ENCODE data around the gene OBSCN.

OBSCN gene, protein sequence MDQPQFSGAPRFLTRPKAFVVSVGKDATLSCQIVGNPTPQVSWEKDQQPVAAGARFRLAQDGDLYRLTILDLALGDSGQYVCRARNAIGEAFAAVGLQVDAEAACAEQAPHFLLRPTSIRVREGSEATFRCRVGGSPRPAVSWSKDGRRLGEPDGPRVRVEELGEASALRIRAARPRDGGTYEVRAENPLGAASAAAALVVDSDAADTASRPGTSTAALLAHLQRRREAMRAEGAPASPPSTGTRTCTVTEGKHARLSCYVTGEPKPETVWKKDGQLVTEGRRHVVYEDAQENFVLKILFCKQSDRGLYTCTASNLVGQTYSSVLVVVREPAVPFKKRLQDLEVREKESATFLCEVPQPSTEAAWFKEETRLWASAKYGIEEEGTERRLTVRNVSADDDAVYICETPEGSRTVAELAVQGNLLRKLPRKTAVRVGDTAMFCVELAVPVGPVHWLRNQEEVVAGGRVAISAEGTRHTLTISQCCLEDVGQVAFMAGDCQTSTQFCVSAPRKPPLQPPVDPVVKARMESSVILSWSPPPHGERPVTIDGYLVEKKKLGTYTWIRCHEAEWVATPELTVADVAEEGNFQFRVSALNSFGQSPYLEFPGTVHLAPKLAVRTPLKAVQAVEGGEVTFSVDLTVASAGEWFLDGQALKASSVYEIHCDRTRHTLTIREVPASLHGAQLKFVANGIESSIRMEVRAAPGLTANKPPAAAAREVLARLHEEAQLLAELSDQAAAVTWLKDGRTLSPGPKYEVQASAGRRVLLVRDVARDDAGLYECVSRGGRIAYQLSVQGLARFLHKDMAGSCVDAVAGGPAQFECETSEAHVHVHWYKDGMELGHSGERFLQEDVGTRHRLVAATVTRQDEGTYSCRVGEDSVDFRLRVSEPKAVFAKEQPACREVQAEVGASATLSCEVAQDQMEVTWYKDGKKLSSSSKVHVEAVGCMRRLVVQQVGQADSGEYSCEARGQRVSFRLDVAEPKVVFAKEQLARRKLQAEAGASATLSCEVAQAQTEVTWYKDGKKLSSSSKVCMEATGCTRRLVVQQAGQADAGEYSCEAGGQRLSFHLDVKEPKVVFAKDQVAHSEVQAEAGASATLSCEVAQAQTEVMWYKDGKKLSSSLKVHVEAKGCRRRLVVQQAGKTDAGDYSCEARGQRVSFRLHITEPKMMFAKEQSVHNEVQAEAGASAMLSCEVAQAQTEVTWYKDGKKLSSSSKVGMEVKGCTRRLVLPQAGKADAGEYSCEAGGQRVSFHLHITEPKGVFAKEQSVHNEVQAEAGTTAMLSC (N-terminal part only)

DNA sequence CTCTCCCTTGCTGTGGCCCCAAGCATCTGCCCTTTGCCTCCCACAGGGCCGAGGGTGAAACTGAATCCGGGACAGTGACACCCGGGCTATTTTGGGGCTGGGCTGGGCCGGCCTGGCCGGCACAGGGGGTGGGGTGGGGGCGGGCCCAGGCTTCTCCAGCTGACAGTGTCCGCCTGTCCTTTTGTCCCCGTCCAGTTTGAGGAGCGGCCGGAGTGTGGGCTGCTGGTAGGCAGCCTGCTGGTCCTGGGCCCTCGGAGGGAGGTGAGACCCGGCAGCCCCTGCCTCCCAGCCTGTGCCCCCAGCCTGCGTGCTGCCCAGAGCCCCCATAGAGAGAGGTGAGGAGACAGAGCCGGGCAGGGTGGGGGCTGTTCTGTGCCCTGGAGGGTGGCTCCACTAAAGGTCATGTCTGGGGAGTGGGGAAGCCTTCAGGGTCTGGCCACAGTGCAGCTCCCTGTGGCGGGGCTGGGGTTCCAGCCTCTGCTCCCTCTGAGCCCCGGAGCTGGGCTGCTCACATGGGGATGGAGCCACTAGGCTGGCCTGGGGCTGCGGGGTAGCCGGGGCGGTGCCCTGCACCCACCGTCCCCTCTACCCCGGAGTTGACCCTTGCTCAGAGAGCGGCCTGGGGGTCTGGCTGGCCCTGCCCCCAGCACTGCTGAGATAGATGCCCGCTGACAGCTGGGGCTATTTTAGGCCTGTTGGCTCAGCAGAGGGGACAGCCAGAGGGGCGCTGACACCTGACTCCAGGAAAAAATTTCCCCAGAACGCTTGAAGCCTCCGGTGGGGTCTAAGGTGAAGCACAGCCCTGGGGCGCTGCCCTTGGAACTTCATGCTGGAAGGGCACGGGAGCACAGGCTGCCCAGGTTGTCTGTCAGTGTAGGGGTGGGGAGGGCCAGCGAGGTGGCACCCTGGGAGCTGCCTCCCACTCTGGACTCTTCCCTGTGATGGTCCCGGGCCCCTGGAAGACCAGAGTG, at the start of gene OBSCN:
TSS of gene OBSCN (plus strand) at position 194 of the 971 bp plus-strand sequence. CDS start 3,740 bp downstream, outside the sequence.
- DNase-seq = no peak

DNA sequence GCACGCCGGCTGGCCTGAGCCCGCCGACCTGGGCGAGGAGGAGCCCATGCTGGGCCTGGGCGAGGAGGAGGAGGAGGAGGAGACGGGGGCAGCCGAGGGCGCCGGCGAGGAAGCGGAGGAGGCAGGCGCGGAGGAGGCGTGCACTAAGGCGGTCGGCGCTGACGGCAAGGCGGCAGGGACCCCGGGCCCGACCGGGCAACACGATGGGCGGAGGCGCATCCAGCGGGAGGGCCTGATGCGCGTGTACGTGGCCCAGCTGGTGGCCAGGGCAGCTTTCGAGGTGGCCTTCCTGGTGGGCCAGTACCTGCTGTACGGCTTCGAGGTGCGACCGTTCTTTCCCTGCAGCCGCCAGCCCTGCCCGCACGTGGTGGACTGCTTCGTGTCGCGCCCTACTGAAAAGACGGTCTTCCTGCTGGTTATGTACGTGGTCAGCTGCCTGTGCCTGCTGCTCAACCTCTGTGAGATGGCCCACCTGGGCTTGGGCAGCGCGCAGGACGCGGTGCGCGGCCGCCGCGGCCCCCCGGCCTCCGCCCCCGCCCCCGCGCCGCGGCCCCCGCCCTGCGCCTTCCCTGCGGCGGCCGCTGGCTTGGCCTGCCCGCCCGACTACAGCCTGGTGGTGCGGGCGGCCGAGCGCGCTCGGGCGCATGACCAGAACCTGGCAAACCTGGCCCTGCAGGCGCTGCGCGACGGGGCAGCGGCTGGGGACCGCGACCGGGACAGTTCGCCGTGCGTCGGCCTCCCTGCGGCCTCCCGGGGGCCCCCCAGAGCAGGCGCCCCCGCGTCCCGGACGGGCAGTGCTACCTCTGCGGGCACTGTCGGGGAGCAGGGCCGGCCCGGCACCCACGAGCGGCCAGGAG, 49.5 kb upstream of the OBSCN start:
- no peak for DNase-seq

DNA sequence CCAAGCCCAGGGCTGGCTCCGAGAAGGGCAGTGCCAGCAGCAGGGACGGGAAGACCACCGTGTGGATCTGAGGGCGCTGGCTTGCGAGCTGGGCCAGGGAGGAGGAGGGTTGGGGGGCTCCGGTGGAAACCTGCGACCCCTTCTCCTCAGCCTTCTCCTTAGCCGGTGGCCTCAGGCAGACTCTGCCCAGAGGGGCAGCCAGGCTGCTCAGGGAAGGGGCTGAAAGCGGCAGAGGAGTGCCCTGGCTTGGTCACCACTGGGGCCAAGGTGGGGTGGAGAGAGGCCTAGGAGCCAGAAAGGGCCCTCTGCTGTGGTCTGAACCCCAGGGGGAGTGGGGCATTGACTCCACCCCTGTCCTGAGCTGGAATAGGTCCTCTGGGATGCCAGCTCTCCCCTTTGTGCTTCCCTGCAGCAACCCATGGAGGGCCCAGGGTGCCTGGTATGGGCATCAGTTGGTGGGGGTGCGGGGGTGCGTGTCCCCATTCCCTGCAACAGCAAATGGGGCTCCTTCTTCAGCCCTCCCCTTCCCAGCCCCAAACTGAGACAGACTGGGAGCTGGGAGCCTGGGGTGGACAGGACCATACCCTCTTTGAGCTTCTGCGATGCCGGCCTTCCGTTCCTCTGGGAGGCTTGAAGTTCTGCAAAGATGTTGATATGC, 48.7 kb upstream of the OBSCN start:
- DNase-seq = no peak

DNA sequence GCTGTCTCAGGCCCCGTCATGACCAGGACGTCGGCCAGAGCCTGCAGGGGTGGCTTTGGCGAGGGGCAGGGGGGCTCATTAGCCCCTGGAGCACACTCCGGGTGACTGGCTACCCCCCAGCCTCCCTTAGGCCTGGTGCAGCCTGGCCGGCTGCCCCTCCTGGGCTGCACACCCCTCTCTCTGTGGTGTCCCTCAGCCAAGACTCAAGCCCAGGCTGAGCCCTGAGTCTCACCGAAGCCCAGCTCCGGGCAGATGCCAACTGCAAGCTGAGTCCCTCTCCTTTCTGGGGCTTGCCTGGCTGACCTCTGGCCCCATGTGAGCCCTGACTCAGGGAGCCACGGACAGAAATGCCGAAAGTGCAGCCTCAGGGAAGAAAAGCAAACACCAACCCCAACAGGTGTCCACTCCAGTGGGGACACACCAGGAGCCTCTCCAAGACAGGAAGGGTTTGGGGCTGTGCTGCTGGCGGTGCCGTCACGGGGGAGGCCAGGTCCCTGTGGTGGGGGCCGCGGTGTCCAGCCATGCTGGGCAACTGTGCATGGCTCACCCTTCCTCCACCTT, 47.6 kb upstream of the OBSCN start:
- DNase-seq = no peak

DNA sequence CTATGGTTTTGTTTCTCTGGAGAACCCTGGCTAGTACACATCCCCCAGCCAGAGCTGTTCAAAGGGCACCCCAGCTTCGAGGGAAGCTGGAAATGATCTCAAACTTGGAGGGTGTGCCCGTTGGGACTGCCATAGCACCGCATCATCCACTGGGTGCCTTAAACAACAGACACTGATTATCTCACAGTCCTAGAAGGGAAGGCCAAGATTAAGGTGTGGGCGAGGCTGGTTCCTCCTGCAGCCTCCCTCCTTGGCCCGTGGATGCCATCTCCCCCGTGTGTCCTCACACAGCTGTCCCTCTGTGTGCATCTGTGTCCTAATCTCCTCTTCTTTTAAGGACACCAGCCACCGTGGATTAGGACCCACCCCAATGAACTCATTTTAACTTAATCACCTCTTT, 46.5 kb upstream of the OBSCN start:
- DNase-seq = no peak

DNA sequence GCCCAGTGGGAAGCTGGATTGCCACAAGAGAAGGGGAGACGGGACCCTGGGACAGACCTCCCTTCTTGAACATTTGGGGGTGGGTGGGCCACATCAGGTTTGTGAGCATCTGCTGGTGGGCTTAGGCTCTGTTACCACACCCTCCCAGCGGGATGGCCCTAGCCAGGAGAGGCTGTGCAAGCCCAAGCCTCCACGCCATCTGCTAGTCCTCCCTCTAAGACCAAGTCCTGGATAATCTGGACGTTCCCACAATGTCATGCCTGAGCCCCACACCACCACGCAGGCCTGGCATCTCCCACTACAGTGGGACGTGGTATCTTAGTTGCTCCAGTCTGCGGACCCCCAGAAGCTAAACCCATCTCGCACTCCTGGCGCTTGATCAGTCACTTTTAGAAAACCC, 46.0 kb upstream of the OBSCN start:
- no peak for DNase-seq

DNA sequence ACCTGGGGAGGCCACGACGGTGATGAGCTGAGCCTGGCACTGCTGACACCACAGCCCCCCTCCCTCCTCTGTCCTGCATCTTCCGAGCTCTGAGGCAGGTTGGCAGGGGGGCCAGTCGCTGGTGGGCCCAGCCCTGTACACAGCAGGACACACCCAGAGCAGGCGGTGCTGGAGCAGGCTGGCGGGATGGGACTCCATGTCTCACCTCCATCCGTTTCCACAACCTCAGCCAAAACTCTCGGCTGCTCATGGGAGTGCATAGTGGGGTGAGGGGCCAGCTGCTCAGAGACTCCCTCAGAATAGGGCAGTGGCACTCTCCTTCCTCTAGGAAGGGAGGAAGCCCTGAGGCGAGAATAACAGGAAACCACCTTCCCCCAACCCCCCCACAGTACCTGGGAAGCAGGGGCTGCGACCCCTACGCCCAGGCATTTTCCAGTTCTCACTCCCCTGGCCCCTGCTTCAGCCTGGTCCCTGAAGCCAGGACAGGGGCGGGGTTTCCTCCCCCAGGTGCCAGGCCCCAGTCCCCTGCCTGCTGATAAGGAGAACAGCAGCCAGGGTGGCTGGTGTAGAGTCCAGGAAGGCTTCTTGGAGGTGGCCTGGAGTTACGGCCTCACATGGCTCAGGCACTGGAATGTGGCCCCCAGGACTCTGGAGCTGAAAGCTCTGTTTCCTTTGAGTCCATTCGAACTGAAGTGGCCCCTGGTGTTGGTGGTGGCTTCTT, 45.4 kb upstream of the OBSCN start:
- no peak for DNase-seq

DNA sequence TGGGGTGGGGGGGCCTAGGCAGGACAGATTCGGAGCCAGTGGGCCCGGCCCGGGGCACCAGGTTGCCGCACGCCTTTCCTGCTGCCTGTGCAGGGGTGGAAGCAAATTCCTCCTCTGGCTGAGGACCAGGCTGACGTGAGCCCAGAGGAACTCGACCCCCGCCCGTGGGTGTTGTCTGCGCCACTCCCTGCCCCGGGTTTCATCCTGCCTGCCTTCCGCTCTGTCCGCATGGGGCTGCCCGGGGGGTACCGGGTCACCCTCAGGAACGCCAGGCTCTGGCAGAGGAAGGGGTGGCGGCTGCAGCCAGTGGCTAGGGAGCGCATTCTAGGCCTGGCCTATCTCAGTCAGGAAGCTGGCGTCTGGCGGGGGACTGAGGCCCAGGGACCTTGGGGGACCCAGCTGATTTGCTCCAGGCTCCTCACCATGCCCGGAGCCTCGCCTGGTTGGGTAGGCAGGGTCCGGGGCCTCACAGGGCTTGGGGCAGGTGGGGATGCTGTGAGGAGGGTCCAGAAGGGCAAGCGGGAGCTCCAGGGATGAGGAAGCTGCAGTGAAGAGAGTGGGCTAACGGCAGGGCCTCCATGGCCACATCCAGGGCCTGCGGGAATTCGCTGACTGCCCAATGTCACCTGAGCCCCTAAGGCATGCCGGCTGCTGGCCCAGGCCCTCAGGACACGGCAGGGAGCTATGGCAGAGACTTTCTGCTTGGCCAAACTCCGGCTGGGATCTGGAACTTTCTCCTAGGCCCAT, 44.7 kb upstream of the OBSCN start:
- no peak for DNase-seq

DNA sequence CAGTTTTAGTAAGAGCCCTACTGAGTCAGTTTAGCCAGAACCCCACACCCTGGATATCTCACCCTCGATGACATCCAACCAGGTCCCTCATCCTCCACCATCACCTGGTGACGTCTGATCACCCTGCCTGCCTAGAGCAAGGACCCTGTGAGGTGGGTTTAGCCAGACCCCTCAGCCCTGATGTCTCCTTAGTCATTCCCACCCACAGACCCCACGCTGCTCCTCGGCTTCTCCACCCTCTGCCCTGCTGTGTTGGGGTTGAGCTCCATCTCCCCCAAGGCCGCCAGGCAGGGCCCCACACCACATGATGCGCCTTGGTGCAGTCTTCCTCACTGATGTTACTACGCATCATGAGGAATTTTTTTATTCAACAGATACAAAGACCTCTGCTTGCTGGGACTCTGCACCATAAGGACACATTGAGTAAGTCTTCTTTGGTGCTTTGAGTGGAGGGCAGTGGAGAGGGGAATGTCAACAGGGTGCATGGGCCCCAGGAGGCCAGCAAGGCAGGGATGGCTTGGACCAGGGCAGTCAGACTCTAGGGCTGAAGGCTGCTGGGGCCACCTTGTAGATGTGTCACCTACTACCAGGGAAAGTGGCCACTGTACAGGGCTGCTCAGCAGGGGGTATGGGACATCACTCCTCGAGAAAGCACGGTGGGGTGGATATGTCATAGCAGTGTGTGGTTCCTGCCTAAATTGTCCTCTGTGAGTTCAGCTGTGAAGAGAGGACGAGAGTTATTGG, 43.9 kb upstream of the OBSCN start:
- DNase-seq = no peak

DNA sequence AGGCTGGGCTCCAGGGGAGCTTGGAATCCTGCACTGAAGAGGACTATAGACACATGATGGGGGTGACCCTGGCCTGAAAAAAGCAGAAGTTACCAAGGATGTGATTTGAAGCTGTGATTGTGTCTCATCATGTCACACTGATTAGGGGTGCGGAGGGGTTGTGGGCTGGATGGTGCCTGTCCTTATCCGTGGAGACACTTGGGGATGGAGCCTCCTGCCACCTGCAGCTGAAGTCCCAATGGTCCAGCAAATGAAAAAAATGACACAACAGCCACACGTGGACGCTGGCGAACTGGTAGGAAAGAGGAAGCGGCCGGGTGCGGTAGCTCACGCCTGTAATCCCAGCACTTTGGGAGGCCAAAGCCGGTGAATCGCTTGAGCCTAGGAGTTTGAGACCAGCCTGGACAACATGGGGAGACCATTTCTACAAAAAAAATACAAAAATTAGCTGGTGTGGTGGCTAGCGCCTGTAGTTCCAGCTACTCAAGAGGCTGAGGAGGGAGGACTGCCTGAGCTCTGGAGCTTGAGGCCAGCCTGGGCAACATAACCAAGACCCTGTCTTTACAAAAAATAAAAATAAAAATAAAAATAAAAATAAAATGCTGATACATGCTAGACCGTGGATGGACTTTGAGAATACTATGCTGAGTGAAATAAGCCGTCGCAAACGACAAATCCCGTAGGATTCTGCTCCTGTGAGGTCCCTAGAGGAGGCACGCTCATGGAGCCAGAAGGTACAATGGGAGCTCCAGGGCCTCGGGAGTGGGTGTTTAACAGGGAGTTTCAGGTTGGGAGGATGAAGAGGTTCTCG, 43.1 kb upstream of the OBSCN start:
- DNase-seq = no peak

DNA sequence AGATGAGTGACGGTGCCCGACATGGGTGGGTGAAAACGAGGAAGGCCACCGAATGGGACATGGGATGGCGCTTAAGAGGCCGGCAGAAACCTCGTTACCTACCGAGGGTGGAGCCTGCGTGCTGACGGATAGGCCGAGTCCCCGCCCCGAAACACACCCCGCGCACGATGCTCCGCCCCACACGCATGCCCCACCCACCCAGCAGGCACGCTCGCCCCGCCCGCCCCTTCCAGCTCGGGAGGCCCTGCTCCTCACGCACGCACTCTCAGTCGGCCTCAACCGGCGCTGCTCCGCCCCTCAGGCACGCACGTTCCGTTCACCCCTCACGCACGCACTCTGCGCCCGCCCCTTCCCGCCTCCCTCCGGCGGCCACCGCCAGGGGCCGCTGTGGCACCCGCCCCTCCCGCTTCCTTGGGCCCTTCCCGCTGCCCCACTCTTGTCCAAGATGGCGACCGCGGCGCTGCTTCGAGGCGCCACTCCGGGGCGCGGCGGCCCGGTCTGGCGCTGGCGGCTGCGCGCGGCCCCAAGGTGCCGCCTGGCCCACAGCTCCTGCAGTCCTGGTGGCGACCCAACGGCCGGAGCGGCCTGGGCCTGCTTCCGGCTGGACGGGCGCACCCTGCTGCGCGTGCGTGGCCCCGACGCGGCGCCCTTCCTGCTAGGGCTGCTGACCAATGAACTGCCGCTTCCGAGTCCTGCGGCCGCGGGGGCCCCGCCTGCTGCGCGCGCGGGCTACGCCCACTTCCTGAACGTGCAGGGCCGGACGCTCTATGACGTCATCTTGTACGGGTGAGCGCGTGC, 42.3 kb upstream of the OBSCN start, which contains the start of gene IBA57:
TSS of gene IBA57 (plus strand) at position 433 of the 798 bp plus-strand sequence. CDS start at position 446, 13 bp downstream.
- DNase-seq = peak; percentile 100

DNA sequence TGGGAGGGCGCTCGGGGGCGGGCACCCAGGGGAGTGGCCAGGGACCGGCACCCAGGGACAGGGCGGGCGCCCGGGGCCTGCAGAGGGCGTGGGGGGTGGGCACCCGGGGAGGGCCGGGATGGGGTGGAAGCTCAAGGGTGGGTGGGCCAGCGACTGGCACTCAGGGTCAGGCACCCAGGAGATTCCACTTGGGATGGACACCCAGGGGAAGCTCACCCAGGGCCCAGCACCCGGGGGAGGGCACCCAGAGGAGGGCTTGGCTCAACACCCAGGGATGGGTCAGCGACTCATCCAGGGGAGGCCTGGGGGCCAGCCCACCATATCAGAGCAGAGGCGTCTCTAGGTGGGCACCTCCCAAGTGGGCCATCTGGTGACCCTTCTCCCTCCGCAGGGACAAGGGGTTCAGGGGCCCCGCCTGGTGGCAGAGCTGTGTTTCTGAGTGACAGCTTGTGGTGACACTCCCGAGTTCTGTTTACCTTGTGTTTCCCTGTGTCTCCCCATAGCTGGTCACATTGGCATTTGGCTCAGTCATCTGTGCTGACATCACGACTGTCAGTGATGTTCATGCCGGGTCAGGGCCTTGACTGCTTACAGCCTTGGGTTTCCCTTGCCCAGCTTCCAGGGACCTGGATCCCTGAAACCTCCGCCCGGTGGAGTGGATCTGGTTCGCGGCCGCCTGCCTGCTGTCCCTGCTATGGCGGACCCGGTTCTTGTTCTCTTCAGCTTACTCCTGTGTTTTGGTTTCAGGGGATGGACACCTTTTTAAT, 41.5 kb upstream of the OBSCN start:
- peak; percentile 69 for DNase-seq

DNA sequence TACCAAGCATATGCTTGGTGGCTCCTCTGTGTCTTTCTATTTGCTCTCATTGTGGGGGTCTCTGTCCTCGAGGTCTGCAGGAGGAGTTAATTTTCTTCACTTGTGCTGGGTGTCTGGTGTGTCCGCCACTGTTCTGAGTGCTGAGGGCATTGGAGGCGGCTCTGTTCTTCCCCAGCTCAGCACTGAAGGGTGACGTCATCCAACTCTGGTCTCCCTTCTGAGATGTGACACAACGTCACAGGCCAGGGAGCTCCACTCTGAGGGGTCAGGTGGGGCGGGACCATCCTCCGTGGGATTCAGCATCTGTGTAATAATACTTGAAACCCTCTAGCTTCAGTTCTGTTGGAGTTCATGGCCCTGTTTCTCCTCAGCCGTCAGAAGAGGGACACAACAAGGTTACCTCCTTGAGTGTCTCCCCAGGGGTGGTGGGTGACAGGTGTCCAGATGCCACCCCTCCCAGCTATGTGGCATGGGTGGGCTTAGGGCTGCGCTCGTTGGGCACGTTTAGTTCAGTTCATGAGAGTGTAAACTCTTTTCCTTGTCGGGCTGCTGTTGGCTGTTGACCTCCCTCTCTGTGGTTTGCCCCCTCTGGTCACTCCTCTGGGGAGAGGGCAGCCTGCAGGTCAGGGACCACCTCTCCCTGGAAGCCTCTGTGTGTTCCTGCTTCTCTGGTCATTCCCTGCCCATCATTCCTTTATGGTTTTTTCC, 39.1 kb upstream of the OBSCN start:
- no peak for DNase-seq

DNA sequence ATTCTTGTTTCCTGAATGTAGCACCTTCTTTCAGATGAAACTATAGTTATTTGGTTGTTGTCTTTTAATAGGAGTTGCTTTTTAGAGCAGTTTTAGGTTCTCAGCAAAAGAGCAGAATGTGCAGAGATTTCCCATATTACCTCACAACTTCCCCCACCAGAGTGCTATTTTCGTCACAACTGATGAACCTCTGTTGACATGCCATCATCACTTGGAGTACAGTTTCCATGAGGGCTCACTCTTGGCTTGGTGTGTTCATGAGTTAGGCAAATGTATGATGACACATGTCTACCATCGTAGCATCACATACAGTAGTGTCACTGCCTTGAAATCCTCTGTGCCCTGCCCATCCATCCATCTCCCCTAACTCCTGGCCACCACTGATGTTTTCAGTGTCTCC, 38.5 kb upstream of the OBSCN start:
- no peak for DNase-seq

Measured in activated CD4-positive, alpha-beta T cell treated with anti-CD3 and anti-CD28 coated beads for 48 hours (primary cell).